ENCODE results near the gene MAB21L4.
"Not testable (repeated sequence)": the region's sequence is repeated elsewhere in the genome, so short reads cannot be mapped to it uniquely, and the experiment has no call there.

MAB21L4 gene

DNA sequence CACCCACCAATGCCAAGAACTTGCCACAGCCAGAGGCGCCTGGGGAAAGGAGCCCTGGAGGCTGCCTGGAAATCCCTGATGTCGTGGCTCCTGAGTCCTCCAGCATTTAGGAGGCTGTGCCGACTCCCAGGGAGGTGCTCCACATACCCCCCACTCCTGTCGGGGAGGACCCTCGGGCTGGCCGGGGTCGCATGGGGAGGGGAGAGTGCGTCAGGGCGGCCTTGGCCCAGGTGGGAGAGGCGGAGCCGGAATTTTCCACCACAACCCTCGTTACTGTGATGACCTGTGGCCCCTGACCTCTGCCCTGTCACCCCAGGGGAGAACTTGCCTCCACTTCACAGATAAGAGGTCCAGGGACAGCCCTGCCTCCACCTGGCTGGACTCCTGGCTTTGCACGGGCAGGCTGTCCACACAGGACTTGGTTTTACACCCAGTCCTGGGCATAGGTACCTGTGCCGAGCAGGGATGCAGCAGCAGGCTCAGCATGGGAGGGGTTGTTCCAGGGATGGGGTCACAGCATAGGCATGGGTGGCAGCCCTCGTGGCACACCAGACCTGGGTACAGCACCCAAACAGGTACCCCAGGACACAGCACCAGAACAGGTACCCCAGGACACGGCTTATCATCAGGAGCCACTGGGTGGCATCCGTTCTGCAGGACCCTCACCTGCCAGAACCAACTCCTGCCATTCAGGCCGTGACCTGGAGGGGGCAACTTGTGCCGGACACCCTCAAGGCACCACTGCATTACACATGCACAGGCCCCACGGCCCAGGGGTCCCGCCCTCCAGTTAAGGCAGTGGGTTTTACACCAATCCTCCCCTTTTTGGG lies 39.6 kb downstream of the MAB21L4 start:
- DNase-seq: no peak

DNA sequence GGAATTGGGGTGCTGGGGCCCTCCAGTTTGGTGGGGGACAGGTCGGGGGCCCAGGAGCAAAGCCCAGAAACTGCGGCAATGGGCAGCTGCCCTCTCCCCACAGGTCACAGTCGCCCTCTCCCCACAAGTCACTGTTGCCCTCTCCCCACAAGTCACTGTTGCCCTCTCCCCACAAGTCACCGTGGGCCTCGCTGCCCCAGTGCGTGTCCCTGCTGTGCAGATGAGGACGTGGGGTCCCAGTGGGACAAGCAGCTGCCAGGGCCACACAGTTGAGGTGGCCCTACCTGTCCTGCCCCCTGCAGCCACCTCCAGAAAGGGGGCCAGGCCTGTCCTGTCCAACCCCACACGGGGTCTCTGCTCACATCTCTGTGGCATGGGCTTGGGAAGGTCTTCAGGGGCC lies 40.3 kb downstream of the MAB21L4 start:
- no peak for DNase-seq

DNA sequence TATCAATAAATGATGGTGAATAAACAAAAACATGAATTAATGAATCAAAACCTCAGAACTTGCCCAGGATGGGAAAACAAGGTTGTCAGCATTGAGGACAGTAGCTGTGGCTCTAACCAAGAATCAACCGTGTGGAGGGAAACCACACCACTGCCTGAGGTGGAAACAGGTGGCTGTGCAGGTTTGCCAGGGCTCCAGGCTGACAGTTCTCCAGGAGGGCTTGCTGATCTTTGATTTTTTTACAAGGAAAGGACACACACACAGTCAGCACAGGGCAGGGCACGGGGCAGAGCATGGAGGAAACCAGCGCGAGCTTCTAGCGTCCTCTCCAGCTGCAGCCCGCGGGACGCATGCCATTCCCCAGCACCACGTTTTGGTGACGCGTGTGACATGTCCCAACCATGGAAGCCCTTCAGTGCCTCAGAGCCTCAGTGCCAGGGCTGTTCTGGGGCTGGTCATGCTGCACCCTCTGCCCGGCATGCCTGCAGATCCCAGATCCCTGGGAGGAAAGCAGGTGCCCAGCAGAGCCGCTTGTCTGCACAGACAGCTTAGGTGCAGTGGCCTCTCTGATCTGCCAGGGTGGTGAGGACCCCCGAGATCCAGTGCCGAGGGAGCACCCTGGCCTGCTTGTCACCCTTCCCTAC lies 43.2 kb downstream of the MAB21L4 start:
- no peak for DNase-seq

DNA sequence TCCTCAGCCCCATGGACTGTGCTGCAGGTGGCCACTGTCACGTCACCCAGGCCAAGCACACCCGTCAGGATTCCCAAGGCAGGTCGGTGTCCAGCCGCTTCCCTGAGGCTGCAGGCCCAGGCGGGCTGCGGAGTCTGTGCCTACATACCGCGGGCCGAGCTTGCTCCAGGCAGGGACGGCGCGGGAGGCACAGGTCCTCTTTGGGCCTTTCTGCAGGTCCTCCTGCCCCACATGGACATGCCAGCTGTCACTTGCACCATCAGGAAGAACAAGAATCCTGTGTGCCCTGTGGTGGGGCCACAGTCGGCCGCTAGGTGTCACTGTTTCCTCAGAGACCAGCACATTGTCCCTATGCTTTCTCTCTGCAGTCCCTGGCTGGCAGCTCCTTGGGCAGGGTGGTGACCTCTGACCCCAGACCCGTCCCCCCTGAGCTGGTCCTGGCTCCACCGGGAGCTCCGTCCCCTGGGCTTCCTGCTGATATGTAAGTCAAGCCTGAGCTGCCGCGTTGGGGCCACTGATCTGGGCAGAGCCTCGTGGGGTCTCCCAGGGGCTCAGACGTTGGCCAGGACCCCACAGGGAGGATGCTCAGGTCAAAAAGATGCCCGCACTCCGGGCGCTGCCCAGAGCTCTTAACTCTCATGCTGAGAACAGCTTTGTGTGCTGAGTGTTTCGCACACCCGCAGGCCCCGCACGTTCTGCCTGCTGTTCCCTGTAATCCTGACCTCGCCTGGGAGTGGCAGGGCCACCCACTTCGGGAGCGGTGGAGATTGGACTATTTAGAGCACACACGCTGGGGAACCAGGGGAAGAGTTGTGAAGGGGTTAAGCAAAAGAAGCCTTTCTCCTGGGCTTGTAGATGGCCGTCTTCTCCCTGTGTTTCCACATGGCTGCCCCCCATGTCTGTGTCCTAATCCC lies 44.6 kb downstream of the MAB21L4 start:
- no peak for DNase-seq

DNA sequence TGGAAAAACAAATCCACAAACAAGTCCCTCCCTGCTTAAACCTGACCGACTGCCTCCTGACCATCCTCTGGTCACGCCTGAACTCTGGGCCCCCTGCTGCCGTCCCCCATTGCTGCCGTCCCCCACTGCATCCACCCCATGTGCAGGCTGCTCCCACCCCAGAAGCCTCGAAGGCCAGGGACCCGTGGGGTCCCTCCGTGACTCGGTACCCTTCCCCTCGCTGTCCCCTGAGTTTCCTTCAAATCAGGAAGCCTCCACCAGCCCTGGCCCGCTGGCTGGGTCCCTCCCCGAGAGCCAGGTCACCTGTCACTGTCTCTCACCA lies 45.2 kb downstream of the MAB21L4 start:
- no peak for DNase-seq

GRCh38 chr2:240850026-240850425 lies 45.9 kb downstream of the MAB21L4 start:
- no peak for DNase-seq

GRCh38 chr2:240848900-240849680 lies 46.9 kb downstream of the MAB21L4 start:
- no peak for DNase-seq

DNA sequence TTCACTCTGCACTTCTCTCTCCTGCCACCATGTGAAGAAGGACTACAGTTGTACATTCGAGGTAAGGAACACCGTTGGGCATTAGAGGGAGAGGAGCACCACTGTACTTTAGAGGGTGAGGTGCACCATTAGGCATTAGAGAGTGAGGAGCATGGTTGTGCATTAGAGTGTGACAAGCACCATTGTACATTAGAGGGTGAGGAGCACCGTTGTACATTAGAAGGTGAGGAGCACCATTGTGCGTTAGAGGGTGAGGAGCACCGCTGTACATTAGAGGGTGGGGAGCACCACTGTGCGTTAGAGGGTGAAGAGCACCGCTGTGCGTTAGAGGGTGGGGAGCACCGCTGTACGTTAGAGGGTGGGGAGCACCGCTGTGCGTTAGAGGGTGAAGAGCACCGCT lies 48.1 kb downstream of the MAB21L4 start:
- DNase-seq: no peak

- no peak for DNase-seq
Measured at GRCh38 chr2:240846873-240847595, 48.9 kb downstream of the MAB21L4 start.

GRCh38 chr2:240846309-240846708 lies 49.6 kb downstream of the MAB21L4 start:
- not testable (repeated sequence) for DNase-seq

- DNase-seq: no peak
Measured at GRCh38 chr2:240840435-240841060, 55.4 kb downstream of the MAB21L4 start.

- no peak for DNase-seq
Measured at GRCh38 chr2:240839152-240840143, 56.5 kb downstream of the MAB21L4 start.

GRCh38 chr2:240837621-240838020 lies 58.3 kb downstream of the MAB21L4 start:
- no peak for DNase-seq

DNA sequence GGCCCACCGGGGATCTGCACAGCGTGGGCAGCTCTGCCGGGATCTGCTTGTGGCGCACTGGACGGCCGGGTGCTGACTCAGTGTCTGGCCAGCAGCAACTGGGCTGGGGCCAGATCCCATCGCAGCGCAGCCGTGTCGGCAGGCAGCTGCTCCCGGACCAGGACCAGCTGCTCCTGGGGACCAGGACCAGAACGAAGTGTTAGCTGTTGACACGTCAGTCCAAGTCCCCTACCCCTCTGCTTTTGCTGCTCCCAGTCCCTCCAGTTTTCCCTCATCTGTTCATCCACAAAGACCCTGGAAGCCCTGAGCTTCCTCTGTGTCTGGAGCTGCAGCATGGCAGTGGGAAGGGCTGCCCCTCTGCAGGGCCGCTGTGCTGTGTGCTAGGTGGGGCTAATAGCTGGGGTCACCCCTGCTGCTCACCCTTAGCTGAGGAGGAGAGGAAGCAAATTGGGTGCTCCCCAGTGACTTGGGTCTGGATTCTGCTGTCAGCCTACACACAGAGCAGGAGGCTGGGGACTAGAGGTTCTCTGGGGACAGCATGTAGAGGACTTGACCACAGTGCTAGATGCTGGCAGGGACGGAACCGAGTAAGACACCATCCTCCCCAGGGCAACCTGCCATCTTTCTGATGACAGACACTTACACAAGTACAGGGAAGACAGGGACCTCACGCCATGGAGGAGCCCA lies 59.0 kb downstream of the MAB21L4 start:
- no peak for DNase-seq
